Naive thymus-derived CD8-positive, alpha-beta T cell (primary cell): ENCODE data around the gene TEX53. TPM values are rescaled to one million over a fixed set of nuclear protein-coding genes. Genes with fewer than 3 reads are reported as not detected.
A peak's percentile ranks its signal among the peaks of the same experiment; 100 is the strongest.

ENCODE experiments used
- ATAC-seq, 2 donors: fragments of 150-1000 bp; cut with Tn5 transposase in 1 of 2; sonication (Bioruptor Pico), chemical (Tn5 transposase) in 1 of 2; 1 replicate in 1 of 2; 2 replicates in 1 of 2; pipeline ENCODE4 v1.10.0; 2021; ENCODE audit warnings: mild to moderate bottlenecking in 2 of 2, moderate library complexity in 2 of 2
- POLR2A ChIA-PET: fragments of 350-600 bp; sonication (Branson Sonifier 250); formaldehyde crosslinking; loops from one replicate; lab custom pipeline; 2021; ENCODE audit warnings: antibody characterized with exemption; lab: Charles Lee
- DNase-seq, 10 donors: peaks; one replicate each; pipeline versions ENCODE4 v3.0.0 to v3.0.0-alpha.2; 2020 to 2022
- H3K27ac Mint-ChIP-seq, 10 donors: one replicate each; pipeline ENCODE4 v1.8.0; 2020 to 2022; ENCODE audit warnings: mild to moderate bottlenecking in 10 of 10, mixed read lengths in 10 of 10, moderate library complexity in 4 of 10, inconsistent platforms in 1 of 10
- H3K27me3 Mint-ChIP-seq, 5 donors: one replicate each; pipeline ENCODE4 v1.8.0; 2021 to 2022; ENCODE audit warnings: mixed read lengths in 5 of 5
- H3K36me3 Mint-ChIP-seq, 3 donors: one replicate each; pipeline ENCODE4 v1.8.0; 2020 to 2022; ENCODE audit warnings: mixed read lengths in 3 of 3, mild to moderate bottlenecking in 2 of 3, inconsistent platforms in 1 of 3
- H3K4me1 Mint-ChIP-seq, 4 donors: one replicate each; pipeline ENCODE4 v1.8.0; 2021 to 2022; ENCODE audit warnings: mixed read lengths in 4 of 4
- H3K4me3 Mint-ChIP-seq, 10 donors: one replicate each; pipeline ENCODE4 v1.8.0; 2020 to 2022; ENCODE audit warnings: mild to moderate bottlenecking in 10 of 10, mixed read lengths in 10 of 10, moderate library complexity in 6 of 10, inconsistent platforms in 1 of 10
- H3K9me3 Mint-ChIP-seq, 9 donors: one replicate each; pipeline ENCODE4 v1.8.0; 2020 to 2022; ENCODE audit warnings: mixed read lengths in 9 of 9, mild to moderate bottlenecking in 3 of 9, inconsistent platforms in 1 of 9, moderate library complexity in 1 of 9
- polyA plus RNA-seq, 3 donors: library from polyadenylated mRNA; unstranded; fragments of 300-500 nt; fragmentation: Illumina TruSeq; gene quantifications; one replicate each; pipeline ENCODE4 v1.2.3, GENCODE V29; 2021
- total RNA-seq, 8 experiments: library from RNA in 2 of 8; stranded (reverse) in 2 of 8; gene quantifications; one replicate each; pipeline ENCODE4 v1.2.3 and lab custom pipeline; 2021 to 2026

TEX53 gene
- total and polyA plus RNA-seq, 5 experiments from 2014 or later, result not detected

DNA sequence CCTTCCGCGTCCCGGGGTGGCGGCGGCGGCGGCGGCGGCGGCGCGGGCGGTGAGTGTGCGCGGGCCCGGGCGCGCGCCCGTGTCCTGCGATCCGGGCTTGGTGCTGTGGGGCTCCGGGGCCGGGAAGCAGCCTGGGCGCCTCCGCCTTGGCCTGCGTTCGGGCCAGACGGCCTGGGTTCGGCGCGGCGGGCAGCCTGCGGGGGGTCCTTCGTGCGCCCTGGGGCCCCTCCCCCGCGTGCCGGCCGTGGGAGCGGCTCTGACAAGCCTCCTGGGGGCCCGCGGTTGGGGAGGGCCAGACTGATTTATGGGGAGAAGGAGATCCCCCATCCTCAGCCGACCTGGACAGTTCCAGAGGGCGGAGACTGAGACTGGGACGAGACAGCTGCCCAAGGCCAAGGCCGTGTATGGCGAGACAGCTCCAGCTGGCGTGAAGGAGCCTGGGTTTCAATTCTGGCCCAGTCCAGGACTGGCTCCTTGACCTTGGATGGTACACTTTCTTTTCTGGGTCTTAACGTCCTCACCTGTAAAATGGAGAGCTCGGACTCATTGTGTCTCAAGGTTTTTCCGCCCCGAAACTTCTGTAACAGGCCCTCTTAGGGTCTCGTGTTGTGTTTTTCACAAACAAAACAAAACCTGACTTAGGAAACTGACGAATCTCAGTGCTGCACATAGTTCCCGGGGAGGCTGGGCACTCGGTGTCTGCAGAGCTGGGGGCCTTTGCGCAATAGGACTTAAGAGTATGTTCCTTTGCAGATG, 45.9 kb downstream of the TEX53 start:
- Mint-ChIP-seq H3K9me3 (no peaks in the 10 kb centered on the region), H3K27me3 (no peaks in the 10 kb centered on the region), H3K4me1 (peaks cover 27 to 70% (median 55%) of the 10 kb centered on the region in 4 donors), H3K27ac (peak overlapping the region; percentile 90 to 97 (median 94)), H3K36me3 (peaks cover 0 to 3% (median 0%) of the 10 kb centered on the region in 3 donors), H3K4me3 (peak overlapping the region; percentile 76 to 96 (median 90))
- POLR2A ChIA-PET, result interaction anchor here (0.9 to 5.6 kb wide), 17 partner anchors 10 to 317 kb away, joined by 3 to 105 read pairs (median 5); partner anchors contain the start of genes AKNA and ATP6V1G1
- ATAC-seq (peak; percentile 69), DNase-seq (peak in 5 of 10 donors; percentile 36 to 65 (median 39))

DNA sequence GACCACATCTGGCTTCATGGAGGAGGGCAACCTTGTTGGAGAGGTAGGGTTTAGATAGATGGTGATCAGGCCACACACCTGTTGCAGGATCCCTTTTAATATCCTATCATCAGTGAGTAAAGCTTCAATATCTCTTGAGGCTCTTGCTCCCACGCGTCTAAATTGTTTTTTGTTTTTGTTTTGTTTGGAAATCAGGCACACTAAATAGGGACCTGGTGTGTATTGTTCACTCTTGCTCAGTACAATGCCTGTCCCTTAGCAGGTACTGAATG, 49.1 kb downstream of the TEX53 start:
- Mint-ChIP-seq H3K27ac (peak overlapping the region in 6 of 10 donors; percentile 15 to 48 (median 44)), H3K9me3 (no peaks in the 10 kb centered on the region), H3K27me3 (no peaks in the 10 kb centered on the region), H3K4me1 (peaks cover 20 to 56% (median 30%) of the 10 kb centered on the region in 4 donors), H3K4me3 (peak overlapping the region in 1 of 10 donors; percentile 15), H3K36me3 (no peaks in the 10 kb centered on the region)
- POLR2A ChIA-PET, result no interaction called here
- ATAC-seq, result no peak
- DNase-seq, result no peak

DNA sequence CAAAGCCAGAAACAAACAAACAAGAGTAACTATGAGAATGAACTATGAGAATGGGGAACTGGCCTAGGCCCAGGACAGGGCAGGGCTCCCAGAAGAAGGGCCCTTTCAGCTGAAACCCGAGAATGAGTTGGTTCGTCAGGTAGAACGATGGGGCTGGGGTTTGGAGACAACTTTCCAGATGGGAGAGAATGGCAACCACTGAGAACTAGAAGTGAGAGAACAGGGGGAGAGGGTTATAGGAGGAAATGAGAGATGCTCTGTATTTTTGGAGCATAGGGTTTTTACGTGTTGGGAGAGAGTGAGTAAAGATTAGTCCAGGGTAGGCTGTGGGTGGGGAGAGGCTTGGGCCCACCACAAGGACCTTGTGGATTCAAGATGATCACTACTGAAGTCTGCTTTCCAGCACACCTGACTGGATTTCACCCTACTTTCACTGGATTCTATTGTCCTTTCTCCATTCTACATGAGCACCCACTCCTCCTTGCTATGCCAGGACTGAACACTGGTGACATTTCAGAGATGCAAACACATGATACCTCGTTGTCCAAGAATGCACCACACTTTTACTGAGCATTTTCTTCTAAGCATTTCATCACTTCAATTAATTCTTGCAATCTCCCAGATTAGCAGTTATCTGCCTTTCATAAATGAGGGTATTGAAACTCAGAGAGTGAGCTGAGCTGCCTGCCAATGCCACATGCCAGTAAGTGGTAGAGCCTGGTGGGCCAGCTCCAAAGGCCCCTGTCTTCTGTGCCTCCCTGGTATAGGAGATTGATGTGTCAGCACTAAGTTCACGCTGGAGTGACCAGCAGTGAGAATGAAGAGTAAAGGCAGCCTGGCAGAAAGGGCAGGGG, 49.7 kb downstream of the TEX53 start:
- peaks cover 15 to 50% (median 24%) of the 10 kb centered on the region in 4 donors for H3K4me1 Mint-ChIP-seq
- no peak for DNase-seq
- H3K27ac Mint-ChIP-seq, result peak overlapping the region in 8 of 10 donors; percentile 15 to 78 (median 44)
- POLR2A ChIA-PET, result interaction anchor here (1.5 to 3.5 kb wide), 2 partner anchors 14 to 20 kb away, joined by 5 to 22 read pairs; partner anchors contain the start of gene ATP6V1G1
- ATAC-seq, result no peak
- H3K36me3 Mint-ChIP-seq, result no peaks in the 10 kb centered on the region
- H3K27me3 Mint-ChIP-seq, result no peaks in the 10 kb centered on the region
- peak overlapping the region in 3 of 10 donors; percentile 7 to 46 (median 15) for H3K4me3 Mint-ChIP-seq
- H3K9me3 Mint-ChIP-seq, result no peaks in the 10 kb centered on the region

DNA sequence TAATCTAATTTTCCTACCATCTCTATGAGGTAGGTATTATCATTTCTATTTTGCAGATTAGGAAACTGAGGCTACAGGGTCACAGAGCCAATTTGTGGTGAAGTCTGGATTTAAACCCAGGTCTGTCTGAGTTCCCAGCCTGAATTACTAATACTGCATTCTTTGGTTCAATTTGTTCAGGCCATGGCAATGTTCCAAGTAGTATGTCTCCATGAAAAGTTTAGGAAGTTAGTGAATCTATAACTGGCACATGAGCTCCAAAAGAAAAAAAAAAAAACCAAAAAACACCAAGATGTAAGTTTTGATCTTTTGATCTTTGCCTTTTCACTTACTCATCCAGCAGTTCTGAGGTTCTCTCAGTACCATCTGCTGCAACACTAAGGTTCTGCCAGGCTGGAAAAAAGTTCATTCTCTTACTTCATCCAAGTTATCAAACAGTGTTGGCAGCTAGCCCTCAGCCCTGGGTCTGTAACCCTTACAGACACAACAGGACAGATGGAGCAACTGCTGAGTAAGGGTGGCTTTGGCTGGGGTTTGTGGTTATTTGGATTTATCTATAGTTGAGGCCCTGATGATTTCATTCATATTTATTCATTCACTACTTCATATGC, 50.9 kb downstream of the TEX53 start:
- peaks cover 5 to 38% (median 13%) of the 10 kb centered on the region in 4 donors for H3K4me1 Mint-ChIP-seq
- ATAC-seq, result no peak
- POLR2A ChIA-PET, result interaction anchor here (1.3 to 3.5 kb wide), 3 partner anchors 10 to 19 kb away, joined by 4 to 22 read pairs (median 5); partner anchors contain the start of gene ATP6V1G1
- peaks cover 0 to 5% (median 3%) of the 10 kb centered on the region in 3 donors for H3K36me3 Mint-ChIP-seq
- peaks cover 0 to 6% (median 2%) of the 10 kb centered on the region in 9 donors for H3K9me3 Mint-ChIP-seq
- H3K4me3 Mint-ChIP-seq, result peak overlapping the region in 1 of 10 donors; percentile 5
- no peak for DNase-seq
- peak overlapping the region in 5 of 10 donors; percentile 2 to 54 (median 25) for H3K27ac Mint-ChIP-seq
- H3K27me3 Mint-ChIP-seq, result no peaks in the 10 kb centered on the region

Other genes with a start within 250 kb of the TEX53 start
- 1 to 10 TPM; 3.3 to 4.2 TPM for gene WHRN, start 152.3 kb downstream of the TEX53 start, total RNA-seq
- under 1 TPM; 0.17 to 0.56 (median 0.43) TPM for gene WHRN, start 152.3 kb downstream of the TEX53 start, polyA plus RNA-seq
- 100 to 1,000 TPM; 165 to 170 TPM for gene ATP6V1G1, start 70.0 kb downstream of the TEX53 start, total RNA-seq
- gene ATP6V1G1, start 70.0 kb downstream of the TEX53 start, polyA plus RNA-seq, result 100 to 1,000 TPM; 298 to 381 (median 349) TPM
- gene TMEM268, start 46.5 kb downstream of the TEX53 start, total RNA-seq, result 10 to 100 TPM; 25.2 to 28.3 TPM
- 10 to 100 TPM in 1 of 3 donors, 1 to 10 TPM in 2; 6.5 to 16.6 (median 8.0) TPM for gene TMEM268, start 46.5 kb downstream of the TEX53 start, polyA plus RNA-seq
- not detected for gene TEX48, start 24.4 kb upstream of the TEX53 start, total RNA-seq
- not detected for gene TEX48, start 24.4 kb upstream of the TEX53 start, polyA plus RNA-seq
- not detected for gene TNFSF15, start 148.2 kb upstream of the TEX53 start, total RNA-seq
- gene TNFSF15, start 148.2 kb upstream of the TEX53 start, polyA plus RNA-seq, result not detected